Left forelimb (tissue), 1 donor: Measurements from ENCODE around the gene FAM184A.
"Not testable (repeated sequence)": the region's sequence is repeated elsewhere in the genome, so short reads cannot be mapped to it uniquely, and the experiment has no call there.

ENCODE experiments used
- DNase-seq: peaks from one replicate; pipeline ENCODE4 v3.0.0-alpha.2; 2018; ENCODE audit warnings: low spot score

Gene FAM184A, protein sequence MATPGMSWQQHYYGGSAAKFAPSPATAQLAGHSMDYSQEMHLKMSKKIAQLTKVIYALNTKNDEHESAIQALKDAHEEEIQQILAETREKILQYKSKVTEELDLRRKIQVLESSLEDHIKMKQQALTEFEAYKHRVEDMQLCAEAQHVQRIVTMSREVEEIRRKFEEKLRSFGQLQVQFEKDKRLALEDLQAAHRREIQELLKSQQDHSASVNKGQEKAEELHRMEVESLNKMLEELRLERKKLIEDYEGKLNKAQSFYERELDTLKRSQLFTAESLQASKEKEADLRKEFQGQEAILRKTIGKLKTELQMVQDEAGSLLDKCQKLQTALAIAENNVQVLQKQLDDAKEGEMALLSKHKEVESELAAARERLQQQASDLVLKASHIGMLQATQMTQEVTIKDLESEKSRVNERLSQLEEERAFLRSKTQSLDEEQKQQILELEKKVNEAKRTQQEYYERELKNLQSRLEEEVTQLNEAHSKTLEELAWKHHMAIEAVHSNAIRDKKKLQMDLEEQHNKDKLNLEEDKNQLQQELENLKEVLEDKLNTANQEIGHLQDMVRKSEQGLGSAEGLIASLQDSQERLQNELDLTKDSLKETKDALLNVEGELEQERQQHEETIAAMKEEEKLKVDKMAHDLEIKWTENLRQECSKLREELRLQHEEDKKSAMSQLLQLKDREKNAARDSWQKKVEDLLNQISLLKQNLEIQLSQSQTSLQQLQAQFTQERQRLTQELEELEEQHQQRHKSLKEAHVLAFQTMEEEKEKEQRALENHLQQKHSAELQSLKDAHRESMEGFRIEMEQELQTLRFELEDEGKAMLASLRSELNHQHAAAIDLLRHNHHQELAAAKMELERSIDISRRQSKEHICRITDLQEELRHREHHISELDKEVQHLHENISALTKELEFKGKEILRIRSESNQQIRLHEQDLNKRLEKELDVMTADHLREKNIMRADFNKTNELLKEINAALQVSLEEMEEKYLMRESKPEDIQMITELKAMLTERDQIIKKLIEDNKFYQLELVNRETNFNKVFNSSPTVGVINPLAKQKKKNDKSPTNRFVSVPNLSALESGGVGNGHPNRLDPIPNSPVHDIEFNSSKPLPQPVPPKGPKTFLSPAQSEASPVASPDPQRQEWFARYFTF

DNA sequence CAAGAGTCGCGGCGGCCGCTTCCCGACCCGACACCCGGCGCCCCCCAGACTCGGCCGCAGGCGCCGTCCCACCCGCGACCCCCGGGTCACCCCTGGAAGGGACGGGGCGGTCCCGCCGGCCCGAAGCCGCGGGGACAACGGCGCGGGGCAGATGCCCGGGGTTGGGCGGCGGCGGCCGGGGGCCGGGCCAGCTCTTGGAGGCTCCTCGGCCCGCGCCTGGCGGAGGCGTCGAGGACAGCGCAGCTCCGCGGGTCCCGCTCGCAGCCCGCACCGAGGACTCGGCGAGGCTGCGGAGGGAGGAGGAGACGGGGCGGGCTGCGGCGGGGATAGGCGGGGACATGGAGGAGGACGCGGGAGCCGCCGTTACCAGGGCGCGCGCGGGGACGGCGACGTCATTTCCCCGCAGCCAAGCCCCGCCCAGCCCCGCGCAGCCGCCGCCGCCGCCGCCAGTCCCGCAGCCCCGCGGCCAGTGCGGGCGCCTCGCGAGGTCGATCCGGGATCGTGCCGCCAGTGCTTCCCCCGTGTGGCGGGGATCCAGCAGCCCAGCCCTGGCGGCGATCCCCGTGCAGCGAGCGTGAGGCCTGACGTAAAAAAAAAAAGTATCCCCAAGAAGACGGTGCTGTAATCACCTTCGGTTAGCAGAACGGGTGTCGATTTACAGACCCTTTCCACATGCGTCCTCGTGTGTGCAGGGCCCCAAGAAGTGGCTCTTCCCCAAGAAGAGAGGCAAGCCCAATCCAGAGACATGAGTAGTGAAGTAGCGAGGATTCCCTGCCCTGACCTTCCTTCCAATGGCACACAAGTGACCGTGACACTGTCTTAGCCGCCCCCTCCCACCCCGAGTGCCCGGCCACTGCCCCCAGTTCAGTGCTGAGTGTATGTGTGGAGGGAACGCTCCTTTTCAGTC is at the start of gene FAM184A:
FAM184A (minus strand) TSS at position 289 of the 907 bp plus-strand sequence. CDS start 365 bp downstream, outside the sequence.
- DNase-seq, result peak; percentile 82

DNA sequence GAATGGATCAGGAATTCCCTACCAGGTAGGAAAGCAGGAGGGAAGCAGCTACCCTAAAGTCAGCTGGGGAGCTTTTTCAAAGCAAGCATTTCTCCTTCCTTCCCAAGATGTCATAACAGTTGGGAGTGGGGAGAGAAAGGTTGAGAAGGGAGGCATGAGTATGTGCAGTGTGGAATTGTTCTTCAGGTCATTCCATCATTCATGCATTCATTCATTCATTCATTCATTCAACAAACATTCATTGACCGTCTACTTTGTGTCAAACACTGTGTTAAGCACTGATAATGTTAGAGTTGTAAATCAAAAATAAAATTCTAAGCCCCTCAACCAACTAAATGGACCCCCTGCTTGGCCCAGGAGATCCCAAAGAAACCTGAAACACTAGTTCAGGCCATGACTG is 49.2 kb upstream of the FAM184A start:
- DNase-seq, result no peak

DNA sequence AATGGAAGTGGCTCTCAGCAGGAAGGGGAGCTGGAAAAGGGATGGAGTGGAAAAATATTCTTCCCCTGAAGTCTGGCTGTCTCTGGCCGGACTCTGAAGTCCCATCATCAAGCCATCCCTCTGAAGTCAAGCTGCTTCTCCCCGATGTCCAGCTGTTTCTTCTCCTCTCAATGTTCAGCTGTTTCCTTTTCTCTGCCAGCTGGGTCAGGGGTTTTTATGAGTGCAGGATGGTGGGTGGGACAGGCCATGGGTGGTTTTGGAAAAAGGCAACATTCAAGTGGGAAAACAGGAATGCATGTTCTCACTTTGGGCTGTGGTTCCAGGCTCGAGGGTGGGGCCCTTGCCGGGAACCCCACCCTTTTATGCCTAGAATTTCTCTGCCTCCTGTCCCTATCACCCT is 48.4 kb upstream of the FAM184A start:
- DNase-seq, result no peak

DNA sequence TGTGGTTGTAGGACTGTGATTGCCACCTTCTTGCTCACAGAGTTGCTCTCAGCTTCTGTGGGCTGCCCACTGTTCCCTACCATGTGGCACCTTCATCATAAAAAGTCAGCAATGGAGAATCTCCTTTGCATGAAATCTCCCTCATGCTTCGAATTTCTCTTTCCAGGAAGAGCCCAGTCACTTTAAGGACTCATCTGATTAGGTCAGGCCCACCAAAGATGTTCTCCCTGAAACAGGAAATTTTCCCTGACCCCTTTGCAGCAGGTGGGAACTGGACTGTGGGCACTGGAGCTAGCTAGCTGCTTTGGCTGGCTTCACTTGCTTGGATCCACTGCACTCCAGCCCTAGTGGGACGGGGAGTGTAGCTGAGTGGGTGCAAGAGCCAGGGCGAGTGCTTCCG is 47.7 kb upstream of the FAM184A start:
- no peak for DNase-seq

DNA sequence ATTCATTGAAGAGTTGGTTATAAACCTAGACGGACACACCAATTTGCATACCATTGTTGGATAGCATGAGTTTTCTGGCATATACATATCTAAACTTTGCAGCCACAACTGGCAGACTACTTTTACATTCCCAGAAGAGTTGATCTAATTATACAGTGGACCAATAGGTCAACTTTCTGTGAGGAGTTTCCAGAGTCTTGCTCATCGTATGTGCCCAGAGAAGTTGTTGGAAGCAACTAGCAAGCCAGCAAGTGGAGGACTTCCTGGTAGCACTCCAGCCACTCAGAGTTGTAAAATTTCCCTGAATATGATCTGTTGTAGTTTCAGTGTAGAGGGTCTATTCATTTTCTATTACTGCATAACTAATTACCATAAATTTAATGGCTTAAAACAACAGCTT is 47.1 kb upstream of the FAM184A start:
- no peak for DNase-seq

DNA sequence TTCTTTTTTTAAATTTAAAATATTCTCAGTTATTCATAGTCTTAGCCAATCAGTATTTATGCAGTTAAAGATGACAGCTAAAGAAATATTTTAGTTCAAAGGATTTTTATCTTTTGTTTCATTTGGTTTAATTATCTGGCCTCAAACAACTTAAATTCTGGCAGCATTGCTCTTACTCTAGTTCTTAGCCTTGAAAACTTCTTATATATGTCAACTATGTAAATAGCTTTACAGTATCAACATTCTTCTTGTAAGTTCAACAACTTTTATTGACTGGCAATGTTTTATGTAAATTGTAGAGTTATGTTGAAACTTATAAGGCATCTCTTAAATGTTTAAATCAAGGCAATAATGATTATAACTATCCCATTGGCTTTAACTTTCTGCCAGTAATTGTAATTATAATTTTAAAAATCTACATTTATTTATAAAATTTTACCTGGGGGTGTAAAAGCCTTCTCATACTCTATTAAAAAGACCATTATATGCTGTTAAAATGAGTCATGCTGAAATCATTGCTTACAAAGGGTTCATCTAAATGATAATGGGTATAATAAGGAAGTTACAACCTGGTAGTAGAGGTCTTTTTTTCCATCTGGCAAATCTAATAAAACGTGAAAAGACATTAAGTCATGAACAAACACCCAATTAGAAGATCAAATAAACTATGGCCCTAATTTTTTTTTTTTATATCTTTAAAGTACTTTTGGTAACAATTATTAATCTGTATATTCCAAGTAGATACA is 45.8 kb upstream of the FAM184A start:
- DNase-seq, result no peak

DNA sequence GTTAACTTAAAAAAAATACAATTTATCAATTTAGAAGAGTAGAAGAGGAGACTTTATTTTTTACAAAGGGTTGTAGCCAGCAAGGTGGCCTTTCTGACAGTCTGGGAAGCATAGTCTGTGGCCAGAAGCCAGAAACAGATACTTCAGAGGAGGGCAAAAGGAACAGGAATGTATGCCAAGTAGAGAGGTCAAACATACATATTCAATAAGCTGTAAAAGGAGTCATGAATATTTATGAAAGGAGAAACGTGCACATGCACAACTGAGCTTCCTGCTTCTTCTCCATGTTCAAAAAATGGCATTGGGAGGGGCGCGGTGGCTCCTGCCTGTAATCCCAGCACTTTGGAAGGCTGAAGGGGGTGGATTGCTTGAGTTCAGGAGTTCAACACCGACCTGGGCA is 43.9 kb upstream of the FAM184A start:
- DNase-seq, result no peak

DNA sequence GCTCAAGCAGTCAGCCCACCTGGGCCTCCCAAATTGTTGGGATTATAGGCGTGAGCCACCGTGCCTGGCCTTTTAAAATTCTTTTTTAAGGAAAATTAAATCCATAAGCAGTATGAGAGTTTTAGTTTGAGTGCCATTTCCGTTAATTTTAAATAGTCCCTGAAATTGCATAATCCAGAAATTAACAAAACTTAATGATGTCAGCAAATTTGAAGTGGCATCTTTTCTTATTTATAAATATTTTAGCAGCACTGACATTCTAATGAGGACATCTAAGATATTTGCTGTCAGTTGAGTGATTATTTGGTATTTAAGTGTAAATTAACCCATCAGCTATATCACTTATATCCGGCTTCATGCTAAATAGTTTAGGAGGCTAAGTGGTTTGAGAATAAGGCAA is 42.9 kb upstream of the FAM184A start:
- DNase-seq, result no peak

DNA sequence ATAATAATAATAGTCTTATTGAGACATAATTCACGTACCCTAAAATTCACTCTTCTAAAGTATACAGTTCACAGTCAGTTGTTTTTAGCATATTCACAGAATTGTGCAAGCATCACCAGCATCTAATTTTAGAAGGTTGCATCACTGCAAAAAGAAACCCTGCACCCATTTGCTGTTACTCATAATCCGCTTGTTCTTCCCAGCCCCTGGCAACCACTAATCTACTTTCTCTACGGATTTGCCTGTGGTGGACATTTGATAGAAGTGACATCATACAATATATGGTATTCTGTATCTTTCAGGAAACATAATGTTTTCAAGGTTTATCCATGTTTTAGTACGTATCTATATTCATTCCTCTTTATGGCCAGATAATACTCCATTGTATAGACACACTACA is 41.5 kb upstream of the FAM184A start:
- DNase-seq, result no peak

DNA sequence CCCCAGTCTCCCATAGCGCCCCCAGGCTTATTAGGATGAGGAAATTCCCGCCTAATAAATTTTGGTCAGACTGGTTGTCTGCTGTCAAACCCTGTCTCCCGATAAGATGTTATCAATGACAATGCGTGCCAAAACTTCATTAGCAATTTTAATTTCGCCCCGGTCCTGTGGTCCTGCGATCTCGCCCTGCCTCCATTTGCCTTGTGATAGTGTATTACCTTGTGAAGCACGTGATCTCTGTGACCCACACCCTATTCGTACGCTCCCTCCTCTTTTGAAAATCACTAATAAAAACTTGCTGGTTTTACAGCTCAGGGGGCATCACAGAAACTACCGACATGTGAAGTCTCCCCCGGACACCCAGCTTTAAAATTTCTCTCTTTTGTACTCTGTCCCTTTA is 40.6 kb upstream of the FAM184A start:
- DNase-seq, result not testable (repeated sequence)

DNA sequence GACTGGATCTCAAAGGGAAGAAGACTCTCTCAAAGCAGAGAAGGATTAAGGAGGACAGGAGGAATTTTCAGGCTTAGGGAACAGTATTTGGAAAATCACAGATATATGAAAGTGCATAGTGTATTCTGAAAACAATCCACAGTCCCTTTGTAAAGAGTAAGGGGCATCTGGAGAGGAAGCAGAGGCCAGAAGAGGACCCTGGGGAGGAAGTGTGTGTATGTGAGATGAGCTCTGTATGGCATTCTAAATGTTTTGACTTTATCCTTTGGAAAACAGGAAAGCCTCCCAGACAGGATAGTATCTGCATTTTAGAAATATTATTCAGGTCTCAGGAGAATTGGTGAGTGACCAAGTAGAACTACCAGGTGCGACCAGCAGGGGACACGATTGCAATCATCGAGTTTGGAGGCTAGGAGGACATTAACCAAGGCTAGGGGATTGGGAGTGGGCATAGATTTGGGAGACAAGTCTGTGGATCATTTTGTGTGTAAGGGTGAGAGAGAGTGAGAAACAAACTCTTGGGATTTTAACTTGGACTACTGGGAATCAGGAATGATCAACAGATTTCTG is 38.3 kb upstream of the FAM184A start:
- no peak for DNase-seq

DNA sequence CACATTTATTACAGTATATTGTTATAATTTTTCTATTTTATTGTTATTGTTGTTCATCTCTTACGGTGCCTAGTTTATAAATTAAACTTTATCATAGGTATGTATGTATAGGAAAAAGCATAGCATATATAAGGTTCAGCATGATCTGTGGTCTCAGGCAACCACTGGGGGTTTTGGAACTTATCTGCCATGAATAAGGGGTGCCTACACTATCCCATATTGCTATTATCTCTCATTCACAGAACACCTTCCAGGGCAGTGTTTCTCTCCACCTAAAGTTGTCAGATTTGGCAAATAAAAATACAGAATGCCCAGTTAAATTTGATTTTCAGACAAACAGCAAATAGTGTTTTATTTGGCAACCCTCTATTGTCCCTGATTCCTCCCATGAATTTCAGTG is 35.5 kb upstream of the FAM184A start:
- DNase-seq, result no peak

DNA sequence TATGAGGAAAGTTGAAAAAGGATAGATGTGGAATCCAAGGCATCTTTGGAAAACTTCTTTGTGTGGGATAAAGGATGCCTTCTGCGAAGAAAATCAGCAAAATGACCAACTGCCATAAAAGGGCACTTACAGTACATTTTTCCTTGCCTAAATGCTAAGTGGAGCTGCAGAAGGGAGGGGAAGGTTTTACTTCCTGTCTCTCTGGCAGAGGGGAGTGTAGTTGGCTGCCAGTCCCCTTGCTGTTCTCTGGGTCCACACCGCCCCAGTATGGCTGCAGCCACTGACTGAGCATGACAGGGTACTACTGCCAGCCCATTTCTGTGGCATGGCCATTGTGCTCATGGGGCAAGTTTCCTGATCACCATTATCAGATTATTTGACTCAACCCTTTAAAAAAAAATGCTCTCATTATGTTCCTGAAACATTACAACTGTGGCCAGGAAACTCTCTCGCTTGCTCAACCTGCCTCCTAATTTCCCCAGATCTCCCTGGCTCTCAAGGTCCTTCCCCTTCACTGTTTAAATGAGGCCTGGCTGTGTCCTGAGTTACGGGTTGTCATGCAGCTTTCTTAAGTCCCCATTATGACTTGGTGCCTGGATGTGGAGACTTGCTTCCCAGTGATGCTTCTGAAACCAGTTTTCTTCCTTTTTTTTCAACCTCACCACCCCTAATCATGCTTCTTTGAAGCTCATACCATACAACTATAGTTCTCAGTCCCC is 34.5 kb upstream of the FAM184A start:
- no peak for DNase-seq

DNA sequence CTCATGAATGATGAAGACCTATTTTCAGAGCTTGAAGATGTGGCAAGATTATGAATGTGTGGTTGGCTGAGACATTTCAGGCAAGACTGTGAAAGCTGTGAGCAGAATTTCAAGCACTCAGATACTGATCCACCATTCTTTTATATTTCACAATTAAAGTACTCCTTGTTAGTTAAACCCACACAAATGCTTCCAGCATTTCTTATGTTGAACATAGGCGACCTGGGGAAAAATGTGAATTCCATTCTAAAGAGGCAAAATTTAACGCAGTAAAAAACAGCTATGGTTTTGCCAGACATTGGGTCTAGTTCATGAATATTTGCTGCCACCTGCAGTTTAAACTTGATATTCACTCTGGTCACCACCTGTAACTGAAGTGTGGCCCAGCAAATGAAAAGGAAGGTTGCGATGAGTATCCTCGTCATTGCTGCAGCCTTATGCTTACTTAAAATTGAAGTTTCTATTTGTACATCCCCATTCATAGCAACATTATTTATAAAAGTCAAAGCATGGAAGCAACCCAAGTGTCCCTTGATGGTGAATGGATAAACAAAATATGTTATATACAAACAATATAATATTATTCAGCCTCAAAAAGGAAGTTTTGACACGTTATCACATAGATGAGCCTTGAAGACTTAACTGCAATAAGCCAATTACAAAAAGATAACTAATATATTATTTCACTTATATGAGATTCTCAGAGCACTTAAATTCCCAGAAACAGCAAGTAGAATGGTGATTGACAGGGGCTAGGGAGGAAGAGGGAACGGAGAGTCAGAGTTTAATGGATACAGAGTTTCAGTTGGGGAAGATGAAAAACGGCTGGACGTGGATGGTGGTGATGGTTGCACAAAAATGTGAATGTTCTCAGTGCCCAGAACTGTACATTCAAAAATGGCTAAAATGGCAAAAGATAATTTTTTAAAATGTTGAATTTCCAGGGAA is 32.4 kb upstream of the FAM184A start:
- no peak for DNase-seq

DNA sequence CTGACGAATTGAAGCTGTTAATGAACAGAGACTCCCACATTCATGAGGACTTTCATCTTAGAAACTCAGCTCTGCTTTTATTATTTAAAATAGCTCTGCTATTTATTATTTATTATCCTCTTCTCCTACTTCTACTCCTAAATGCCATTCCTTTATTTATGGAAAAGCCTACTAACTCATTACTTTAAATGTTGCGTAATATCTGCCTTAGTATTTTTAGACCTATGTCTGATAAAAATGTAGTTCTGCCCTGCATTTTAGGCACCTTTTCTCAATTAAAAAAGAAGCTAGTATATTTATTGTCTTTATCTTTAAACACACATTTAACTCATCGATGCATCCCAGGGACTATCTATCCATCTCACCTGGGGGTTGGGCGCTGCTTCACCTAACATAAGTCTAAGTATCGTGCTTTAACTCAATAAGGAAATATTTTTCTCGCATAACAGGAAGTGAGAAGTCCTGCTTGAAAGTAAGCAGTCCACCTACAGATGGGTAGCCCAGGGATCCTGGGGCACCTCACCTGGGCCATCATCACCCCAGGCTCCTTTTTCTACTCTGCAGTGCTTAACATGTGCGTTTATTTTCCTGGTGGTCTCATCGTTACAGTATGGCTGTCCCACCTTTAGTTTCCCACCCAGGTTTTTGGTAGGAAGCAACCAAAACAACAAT is 31.3 kb upstream of the FAM184A start:
- DNase-seq, result no peak

DNA sequence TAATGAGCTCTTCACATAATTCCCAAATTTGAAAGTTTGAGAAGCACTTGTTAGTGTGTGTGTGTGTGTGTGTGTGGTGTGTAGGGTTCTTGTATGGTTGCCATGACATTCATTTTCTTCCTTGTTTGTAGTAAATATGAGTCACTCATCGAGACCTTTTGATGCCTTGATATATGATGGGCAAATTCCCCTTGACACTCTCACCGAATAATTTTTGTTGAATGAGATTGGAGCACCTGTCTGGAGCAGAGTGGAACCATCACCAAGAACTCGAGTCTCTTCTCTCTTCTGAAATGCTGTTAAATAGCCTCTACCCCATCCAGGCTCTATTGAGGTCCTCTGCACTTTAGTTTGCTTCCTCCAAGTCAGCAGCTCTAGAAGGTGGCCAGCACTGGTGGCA is 29.6 kb upstream of the FAM184A start:
- DNase-seq, result no peak

DNA sequence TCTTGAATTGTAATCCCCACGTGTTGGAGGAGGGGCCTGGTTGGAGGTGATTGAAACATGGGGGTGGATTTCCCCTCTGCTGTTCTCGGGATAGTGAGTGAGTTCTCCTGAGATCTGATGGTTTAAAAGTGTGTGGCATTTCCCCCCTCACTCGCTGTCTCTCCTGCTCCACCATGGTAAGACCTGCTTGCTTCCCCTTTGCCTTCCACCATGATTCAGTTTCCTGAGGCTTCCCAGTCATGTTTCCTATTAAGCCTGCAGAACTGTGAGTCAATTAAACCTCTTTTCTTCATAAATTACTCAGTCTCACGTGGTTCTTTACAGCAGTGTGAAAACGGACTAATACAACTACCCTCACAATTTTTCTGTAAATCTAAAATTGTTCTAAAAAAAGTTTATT is 26.8 kb upstream of the FAM184A start:
- no peak for DNase-seq

DNA sequence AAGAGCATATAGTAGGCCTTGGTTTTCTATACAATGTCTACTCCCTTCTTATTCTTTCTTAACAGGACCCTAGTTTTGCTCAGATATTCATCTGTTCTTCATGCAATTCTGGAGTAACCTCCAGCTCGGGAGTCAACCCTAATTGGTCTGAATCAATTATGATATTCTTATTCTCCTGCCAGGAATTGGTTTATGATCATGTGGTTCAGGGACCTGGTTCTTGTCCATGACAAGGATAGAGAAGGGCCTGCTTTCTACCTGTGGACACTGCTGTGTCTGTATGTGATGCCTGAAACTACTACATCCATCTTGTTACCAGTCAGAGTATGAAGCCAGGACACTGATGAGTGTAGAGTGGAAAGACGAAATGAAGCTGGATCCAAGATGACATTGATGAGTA is 24.4 kb upstream of the FAM184A start:
- no peak for DNase-seq
